Measurements from ENCODE around the gene RBM47.
"Not testable (repeated sequence)": the region's sequence is repeated elsewhere in the genome, so short reads cannot be mapped to it uniquely, and the experiment has no call there.

RBM47 gene

DNA sequence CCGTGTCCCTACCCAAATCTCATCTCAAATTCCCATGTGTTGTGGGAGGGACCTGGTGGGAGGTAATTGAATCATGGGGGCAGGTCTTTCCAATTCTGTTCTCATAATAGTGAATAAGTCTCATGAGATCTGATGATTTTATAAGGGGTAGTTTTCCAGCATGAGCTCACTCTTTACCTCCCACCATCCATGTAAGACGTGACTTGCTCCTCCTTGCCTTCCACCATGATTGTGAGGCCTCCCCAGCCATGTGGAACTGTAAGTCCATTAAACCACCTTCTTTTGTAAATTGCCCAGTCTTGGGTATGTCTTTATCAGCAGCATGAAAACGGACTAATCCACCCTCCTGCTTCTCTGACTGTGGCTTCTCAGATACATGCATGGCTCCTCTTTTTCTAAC is 222.2 kb downstream of the RBM47 start:
- not testable (repeated sequence) for DNase-seq (ENCODE audit: low read depth)

DNA sequence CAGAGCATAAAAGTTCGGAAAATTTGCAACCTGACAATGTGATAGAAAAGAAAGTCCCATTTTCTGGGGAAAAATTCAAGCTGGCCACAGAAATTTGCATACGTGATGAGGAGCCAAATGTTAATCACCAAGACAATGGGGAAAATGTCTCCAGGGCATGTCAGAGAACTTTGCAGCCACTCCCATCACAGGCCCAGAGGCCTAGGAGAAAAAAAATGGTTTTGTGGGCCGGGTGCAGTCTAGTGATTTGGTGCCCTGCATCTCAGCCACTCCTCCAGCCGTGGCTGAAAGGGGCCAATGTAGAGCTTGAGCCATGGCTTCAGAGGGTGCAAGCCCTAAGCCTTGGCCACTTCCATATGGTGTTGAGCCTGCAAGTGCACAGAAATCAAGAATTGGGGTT is 223.3 kb downstream of the RBM47 start:
- no peak for DNase-seq (ENCODE audit: low read depth)

DNA sequence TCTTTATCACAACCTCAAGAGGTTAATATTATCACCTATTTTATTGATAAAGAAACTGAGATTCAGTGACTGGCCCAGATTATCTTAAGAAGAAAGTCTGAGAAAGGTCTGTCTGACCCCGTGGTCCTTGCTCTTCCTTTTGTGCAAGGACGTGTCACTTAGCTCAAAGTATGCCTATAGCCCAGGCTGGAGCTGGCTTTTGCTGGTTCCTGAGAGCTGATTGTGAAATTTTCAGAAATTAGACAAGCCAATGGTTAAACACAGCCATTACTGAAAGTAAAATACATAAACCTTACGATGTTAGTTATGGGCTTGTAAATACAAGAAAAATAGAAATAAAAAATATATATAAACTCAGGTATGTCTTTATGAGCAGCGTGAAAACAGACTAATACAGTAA is 224.5 kb downstream of the RBM47 start:
- DNase-seq (ENCODE audit: low read depth): no peak

DNA sequence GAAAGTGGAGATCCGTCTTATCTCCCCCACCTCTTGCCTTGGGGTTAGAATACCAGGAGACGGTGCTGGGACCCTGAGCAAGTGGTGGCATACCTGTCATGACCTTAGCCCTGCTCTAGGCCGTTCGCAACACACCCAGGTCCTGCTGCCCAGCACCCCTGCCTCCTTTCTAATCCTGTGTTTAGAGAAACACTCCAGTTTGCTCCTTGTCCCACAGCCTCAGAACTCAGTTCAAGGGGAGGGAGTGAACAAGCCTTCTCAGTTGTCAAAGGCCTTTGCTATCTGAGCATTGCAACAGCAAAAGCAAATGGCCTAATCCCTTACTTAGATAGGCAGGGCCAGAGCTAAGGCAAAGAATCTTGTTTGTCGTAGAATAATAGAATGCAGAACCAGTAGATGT is 226.6 kb downstream of the RBM47 start:
- no peak for DNase-seq (ENCODE audit: low read depth)

DNA sequence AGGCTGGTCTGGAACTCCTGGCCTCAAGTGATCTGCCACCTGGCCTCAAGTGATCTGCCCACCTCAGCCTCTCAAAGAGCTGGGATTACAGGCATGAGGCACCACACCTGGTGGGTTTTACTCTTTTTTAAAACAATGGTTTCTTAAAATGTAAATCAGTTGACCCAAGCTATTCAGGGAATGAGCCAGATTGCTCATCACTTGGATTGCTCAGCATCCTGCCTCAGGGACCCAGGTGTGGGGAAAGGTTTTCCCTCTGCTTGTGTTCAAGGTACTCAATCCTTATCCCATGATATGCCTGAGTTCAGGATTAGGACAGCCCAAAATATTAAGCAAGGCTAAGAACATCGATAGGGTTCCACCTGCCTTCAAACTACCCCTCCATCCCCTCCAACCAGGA is 227.1 kb downstream of the RBM47 start:
- no peak for DNase-seq (ENCODE audit: low read depth)

DNA sequence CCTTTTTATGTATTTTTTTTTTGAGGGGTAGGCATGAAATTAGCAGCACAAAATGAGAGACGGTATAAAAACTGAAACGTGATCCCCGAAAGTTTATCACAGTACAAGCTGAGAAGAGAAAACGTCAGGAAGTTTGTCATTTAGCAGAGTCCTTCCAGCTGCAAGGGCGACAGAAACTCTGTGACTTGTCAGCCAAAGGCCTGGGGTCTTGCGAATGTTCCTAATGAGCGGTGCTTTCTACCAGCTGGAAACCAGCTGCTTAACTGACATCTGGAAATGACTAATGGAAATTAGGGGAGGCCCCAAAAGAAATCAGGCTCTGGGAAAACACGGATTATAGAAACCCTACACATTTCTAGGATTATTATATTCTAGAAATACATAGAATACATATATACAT is 228.0 kb downstream of the RBM47 start:
- no peak for DNase-seq (ENCODE audit: low read depth)

DNA sequence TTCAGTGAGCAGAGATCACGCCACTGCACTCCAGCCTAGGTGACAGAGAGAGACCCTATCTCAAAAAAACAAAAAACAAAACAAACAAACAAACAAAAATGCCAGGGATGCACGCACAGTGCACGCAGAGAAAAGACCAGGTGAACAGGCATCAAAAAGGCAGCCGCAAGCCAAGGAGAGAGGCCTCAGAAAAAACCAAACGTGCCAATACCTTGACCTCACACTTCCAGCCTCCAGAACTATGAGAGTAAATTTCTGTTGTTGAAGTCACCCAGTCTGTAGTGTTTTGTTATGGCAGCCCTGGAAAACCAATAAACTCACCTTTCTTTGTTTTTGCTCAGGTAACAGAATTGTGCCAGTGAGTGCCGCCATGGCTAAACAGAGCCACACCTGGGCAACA is 228.6 kb downstream of the RBM47 start:
- DNase-seq (ENCODE audit: low read depth): no peak

DNA sequence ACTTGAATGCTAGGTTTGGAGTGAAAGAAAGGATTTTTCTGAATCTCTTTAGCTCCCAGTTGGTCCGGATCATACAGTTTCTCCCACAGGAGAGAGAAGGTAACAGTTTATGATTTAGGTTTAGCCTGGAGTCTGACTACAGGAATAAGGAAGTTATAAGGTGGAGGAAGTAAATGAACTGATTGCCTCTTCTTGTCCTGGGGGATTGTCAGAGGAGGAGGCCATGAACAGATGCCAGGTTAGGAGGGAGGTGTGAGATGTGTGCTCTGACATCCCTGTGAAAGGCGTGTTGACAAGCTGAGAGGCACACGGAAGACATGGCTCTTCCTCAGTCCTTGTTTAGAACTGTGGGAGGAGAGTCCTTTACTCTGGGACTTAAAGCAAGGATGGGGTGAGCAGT is 230.1 kb downstream of the RBM47 start:
- no peak for DNase-seq (ENCODE audit: low read depth)

DNA sequence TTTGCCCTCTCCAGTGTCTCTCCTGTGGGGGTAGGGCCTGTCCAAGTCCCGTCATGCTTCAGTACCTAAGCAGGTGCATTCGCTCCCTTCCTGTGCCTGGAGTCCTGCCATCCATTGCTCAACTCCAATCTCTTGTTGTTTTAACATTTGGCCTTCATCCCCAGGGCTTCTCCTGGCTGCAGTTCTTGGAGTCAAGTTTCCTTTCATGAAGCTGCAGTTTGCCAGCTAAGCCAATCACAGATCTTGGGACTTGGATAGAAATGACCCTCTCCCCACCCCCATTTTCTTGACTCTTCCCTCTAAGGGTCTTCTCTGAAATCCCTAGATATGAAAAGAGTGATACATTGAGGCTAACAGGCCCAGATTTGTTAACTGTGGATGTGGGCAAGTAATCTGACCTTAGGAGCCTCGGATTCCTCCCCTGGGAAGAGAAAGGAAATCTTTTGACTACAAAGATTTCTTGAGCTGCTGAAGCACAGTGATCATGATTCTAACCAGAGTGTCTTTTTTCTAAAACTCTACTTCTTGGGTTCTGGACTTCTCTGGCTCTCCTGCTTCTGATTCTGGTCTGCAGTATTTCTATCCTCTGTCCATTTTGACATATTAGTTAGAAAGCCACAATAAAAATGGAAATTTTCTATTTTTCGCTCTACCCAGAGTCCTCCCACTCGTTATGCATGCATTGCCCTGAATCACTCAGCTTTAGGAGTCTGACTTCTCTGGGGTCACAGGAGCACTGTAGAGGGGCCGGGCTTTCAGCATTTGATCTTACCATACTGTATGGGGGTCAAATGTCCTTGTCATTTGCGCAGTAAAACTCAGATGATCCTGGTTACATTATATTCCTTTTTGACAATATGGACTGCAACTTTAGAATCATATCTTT is 233.5 kb downstream of the RBM47 start:
- DNase-seq (ENCODE audit: low read depth): no peak

DNA sequence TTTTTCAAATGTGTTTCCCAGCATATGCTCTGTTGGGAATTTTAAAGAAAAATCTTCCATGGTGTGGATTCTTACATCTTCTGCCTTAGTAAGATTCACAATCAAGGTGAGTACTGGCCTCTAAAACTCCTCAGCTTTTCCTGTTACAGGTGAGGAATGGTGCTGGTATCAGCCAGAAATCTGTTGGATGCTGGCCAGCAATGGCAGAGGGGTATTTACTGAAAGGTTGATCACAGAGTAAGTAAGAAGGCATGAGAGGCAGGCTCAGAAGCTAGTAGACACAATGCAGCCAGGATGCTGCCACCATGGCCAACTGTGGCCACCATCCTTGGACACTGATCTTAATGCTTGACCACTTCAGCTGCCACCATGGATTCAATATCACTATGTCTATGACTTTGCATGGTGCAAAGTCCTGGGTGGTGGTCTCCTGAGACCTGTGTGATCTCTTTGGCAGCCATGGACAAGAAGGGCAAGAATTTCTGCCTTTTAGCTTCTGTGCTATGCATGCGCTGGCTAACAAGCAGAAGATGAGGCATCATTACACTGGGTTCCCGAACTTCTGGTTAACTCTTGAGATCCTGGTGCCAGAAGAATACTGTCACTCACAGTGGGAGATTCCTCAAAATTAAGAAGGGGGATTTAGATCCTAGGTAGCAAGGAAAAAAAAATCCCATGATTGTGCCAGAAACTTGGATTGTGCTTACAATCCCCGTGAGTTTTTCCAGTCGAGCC is 234.3 kb downstream of the RBM47 start:
- no peak for DNase-seq (ENCODE audit: low read depth)

DNA sequence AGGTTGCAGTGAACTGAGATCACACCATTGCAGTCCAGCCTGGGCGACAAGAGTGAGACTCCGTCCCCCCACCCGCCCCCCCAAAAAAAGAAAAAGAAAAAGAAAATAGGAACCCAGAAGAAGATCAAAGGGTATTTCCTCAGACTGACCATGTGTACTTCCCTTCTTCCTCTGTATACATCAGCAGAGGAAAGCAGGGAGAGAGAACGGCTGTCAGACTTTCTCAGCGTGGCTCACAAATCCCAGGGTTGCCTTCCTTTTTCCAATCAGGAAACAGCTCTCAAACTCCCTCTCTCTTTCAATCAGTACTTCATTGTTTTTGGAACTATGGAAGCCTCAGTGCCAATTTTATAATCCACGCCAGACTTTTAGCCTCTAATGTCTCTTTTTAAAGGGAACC is 235.4 kb downstream of the RBM47 start:
- no peak for DNase-seq (ENCODE audit: low read depth)

DNA sequence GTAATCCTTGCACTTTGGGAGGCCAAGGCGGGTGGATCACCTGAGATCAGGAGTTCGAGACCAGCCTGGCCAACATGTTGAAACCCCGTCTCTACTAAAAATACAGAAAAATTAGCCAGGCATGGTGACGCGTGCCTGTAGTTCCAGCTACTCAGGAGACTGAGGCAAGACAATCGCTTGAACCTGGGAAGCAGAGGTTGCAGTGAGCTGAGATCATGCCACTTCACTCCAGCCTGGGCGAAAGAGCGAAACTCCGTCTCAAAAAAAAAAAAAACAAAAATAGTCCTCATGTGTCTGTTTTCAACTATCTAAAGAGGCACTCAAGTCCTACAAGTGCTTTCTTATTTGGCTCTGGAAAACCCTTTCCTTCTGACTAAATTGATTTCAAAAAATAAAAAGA is 237.4 kb downstream of the RBM47 start:
- DNase-seq (ENCODE audit: low read depth): not testable (repeated sequence)

DNA sequence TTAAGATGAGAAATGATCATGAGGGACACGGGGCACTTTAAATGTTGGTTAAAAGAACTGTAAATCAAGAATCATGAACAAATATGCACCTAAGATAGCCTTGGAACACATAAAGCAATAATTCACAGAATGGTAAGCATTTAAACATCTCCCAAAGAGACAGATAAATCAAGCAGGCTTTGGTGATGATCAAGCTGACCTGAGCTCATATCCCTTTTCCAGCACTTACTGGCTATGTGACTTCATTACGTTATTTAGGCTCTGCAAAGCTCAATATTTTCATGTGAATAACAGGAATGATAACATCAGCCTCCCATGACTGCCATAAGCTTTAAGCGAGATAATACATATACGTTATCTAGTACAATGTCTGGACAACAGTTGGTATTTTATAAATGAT is 239.7 kb downstream of the RBM47 start:
- no peak for DNase-seq (ENCODE audit: low read depth)

DNA sequence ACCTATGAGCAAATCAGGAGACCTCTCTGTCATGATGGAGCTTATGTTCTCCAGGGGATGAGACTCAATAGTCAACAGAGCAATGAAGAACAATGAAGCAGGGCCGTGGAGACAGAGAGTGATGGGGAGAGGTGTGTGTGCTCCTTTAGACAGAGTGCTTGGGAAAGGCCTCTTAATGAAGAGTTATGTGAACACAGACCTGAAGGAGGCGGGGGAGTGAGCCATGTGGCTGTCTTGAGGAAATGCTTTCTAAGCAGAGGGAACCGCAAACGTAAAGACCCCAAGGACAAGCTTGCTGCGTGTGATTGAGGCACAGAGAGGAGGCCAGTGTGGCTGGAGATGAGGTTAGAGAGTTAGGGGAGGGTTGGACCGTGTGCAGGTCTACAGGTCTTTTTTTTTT is 241.4 kb downstream of the RBM47 start:
- DNase-seq (ENCODE audit: low read depth): no peak

DNA sequence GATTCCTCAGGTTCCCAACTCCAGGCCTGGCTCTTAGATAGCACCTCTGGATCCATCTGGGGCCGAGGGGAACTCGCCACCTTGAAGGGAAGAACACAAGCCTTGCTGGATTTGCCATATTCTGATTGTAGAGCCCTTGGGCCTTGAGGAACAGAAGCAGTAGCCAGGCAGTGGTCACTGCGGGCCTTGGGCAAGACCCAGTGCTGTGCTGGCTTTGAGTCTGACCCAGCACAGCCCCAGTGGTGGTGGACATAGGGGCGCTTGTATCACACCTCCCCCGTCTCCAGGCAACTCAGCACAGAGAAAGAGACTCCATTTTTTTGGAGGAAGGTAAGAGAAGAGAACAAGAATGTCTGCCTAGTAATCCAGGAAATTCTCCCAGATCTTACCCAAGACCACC is 249.0 kb downstream of the RBM47 start:
- no peak for DNase-seq (ENCODE audit: low read depth)

DNA sequence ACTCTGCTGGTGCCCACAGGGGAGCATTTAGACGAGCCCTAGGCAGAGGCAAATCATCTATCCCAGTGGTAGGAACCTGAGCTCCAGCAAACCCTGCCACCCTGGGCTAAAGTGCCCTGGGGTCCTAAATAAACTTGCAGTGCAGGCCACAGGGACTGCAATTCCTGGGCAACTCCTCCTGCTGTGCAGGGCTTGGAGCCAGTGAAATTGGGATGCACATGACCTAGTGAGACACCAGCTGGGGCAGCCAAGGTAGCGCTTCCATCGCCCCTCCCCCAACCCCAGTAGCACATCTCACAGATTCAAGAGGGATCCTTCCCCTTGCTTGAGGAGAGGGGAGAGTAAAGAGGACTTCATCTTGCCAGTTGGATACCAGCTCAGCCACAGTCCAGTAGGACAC is 250.4 kb downstream of the RBM47 start:
- no peak for DNase-seq (ENCODE audit: low read depth)

DNA sequence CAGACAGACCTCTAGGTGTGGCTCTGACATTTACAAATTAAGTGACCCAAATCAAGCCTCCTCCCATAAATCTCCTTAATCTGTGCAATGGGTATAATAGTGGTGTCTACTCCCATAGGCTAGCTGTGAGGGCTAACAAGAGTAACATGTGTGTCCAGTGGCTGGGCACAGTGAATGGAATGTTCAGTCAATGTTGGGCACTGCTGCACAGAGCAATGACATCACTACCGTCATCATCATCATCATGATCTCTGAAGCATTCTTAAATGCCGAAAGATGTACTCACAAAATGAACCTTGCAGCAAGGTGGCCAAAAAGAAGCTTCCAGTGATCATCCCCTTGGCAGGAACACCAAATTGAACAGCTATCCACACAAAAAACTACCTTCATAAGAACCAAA is 251.0 kb downstream of the RBM47 start:
- no peak for DNase-seq (ENCODE audit: low read depth)

DNA sequence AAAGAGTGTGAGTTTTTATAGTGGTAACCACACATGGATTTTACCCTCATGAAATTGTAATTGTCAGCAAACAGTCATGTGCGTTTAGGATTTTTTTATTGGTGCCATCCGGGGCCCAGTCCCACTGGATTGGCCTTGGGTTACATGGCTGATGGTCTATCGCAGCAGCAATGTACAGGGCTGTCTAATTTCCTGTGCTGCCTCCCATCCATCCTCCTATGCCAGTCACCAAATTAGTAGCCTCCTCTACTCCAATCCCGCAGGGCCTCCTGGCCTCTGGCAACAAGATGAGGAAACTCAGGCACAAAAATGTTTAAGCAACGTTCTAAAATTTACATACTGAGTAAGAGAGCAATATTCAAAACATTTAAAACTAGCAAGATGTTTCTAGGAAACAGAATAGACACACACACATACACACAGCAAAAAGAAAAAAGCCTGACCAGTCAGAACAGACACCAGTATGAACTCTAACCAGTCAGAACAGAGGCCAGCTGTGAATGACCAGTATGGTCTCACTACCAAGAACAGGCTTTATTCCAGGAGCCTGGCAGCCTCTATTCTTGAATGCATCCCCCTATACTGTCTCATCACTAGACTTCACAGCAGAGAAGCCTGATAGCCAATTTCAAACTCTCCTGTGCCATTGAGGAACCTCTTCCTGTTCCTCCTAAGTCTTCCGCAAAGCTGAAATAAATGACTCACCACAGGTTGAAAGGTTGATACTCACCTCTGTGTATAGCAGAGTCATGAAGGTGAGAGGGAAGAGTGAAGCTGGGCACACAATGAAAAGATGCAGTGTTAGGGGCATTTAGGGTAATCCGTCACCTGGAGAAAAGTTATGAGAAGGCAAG is 251.9 kb downstream of the RBM47 start:
- DNase-seq (ENCODE audit: low read depth): no peak

DNA sequence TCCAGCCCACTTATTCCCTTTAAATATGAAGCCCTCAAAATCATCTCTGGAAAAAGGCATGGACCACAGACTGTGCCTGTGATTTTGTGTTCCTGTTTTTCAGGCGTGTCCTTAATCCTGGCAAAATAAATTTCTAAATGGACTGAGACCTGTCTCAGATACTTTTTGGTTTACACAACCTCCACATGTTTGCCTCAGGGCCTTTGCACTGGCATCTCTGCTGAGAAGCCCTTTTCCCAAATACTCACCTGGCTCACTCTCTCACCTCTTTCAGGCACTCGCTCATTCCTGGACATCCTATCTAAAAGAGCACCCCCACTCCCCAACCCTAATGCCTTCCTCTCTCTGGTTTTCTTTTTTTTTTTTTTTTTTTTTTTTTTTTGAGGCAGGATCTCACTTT is 254.0 kb downstream of the RBM47 start:
- no peak for DNase-seq (ENCODE audit: low read depth)

DNA sequence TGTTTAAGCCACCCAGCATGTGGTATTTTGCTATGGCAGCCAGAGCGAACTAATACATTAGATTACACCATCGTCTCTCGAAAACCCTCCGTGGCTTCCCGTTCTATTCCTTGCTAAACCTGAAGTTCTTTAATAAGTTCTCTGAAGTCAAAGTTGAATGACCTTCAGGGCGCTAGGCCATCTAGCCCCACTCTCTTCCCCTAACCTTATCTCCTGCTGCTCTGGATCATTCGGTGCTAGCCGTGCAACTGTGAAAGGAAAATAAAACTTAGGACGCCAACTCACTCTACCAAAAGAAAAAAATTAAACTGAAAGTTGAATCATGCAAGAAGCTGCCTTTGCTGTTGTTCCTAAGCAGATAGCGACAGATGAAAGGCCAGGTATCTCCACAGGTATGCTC is 254.6 kb downstream of the RBM47 start:
- no peak for DNase-seq (ENCODE audit: low read depth)

DNA sequence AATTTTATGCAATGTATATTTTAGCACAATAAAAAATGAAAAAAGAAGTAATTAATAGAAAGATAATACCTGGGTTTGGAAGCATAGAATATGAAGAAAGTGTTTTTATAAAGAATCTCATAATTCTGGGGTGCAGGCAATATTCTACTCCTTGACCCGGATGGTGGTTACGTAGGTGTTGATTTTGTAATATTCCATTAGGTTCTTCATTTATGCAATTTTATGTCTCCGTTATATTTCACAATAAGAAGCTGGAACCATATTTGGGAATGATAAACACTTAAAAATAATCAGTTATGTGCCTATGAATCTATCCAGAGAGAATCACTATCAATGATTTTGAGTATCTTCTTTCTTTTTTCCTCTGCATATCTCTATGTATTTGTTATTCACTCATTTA is 256.0 kb downstream of the RBM47 start:
- DNase-seq (ENCODE audit: low read depth): no peak

Data from T follicular helper cell (primary cell).